Liver (tissue), 9 donors: ENCODE measurements around the gene ERCC3. TPM values are rescaled to one million over a fixed set of nuclear protein-coding genes. Genes with fewer than 3 reads are reported as not detected.

Source experiments
- DNase-seq: peaks from one replicate; pipeline ENCODE4 v3.0.0-alpha.2; 2017; ENCODE audit warnings: low spot score
- H3K27ac ChIP-seq, 2 donors: one replicate each; pipeline ENCODE4 v1.7.0; 2013; ENCODE audit warnings: inconsistent platforms in 2 of 2, low read length in 2 of 2, control low read depth in 1 of 2, low read depth in 1 of 2, mild to moderate bottlenecking in 1 of 2
- H3K27me3 ChIP-seq, 4 donors: one replicate each; pipeline versions ENCODE4 v1.6.1 to v1.7.0; 2013; ENCODE audit warnings: low read length in 3 of 4, inconsistent platforms in 1 of 4, mild to moderate bottlenecking in 1 of 4, moderate library complexity in 1 of 4; ENCODE audit not compliant: control insufficient read depth in 4 of 4, insufficient read depth in 4 of 4
- H3K36me3 ChIP-seq, 4 donors: one replicate each; pipeline versions ENCODE4 v1.6.1 to v1.7.0; 2013; ENCODE audit warnings: low read length in 3 of 4, mild to moderate bottlenecking in 3 of 4, low read depth in 1 of 4, moderate library complexity in 1 of 4; ENCODE audit not compliant: control insufficient read depth in 4 of 4, insufficient read depth in 3 of 4
- H3K4me1 ChIP-seq, 4 donors: one replicate each; pipeline versions ENCODE4 v1.6.1 to v1.7.0; 2013; ENCODE audit warnings: low read length in 3 of 4, mild to moderate bottlenecking in 3 of 4, moderate library complexity in 1 of 4; ENCODE audit not compliant: control insufficient read depth in 4 of 4, insufficient read depth in 4 of 4
- H3K4me3 ChIP-seq, 3 donors: one replicate each; pipeline versions ENCODE4 v1.6.1 to v1.7.0; 2013; ENCODE audit warnings: low read length in 3 of 3, control low read depth in 1 of 3, low read depth in 1 of 3, mild to moderate bottlenecking in 1 of 3
- H3K9ac ChIP-seq, 2 donors: one replicate each; pipeline ENCODE4 v1.7.0; 2013; ENCODE audit warnings: low read length in 2 of 2, mild to moderate bottlenecking in 2 of 2, moderate library complexity in 2 of 2, control low read depth in 1 of 2, low read depth in 1 of 2
- H3K9me3 ChIP-seq, 4 donors: one replicate each; pipeline versions ENCODE4 v1.6.1 to v1.7.0; 2013; ENCODE audit warnings: low read length in 3 of 4; ENCODE audit not compliant: control insufficient read depth in 4 of 4
- ATF3 ChIP-seq: IDR thresholded peaks from 2 replicates; pipeline ENCODE4 v1.6.1; 2016; ENCODE audit warnings: antibody characterized with exemption
- CTCF ChIP-seq: fragments of 150-350 bp; IDR thresholded peaks from 2 replicates; pipeline ENCODE4 v1.5.1; 2017; ENCODE audit warnings: improper control_type of control experiment, low read depth, low read length; ENCODE audit not compliant: missing input control
- EGR1 ChIP-seq, 2 donors: IDR thresholded peaks; 2 replicates each; pipeline ENCODE4 v1.6.1; 2016 to 2018; ENCODE audit warnings: antibody characterized with exemption in 2 of 2, low read depth in 2 of 2
- FOXA1 ChIP-seq: IDR thresholded peaks from 2 replicates; pipeline ENCODE4 v1.6.1; 2016; ENCODE audit warnings: antibody characterized with exemption
- FOXA2 ChIP-seq: IDR thresholded peaks from 2 replicates; pipeline ENCODE4 v1.6.1; 2016; ENCODE audit warnings: antibody characterized with exemption
- GABPA ChIP-seq, 2 donors: IDR thresholded peaks in 1 of 2; conservative IDR thresholded peaks in 1 of 2; 2 replicates each; pipeline ENCODE4 v1.6.1; 2016; ENCODE audit warnings: antibody characterized with exemption in 2 of 2, mild to moderate bottlenecking in 1 of 2, moderate library complexity in 1 of 2
- HNF4A ChIP-seq, 2 donors: conservative IDR thresholded peaks; 2 replicates each; pipeline ENCODE4 v1.6.1; 2016; ENCODE audit warnings: antibody characterized with exemption in 2 of 2, mild to moderate bottlenecking in 2 of 2
- HNF4G ChIP-seq: IDR thresholded peaks from 2 replicates; pipeline ENCODE4 v1.6.1; 2016; ENCODE audit warnings: antibody characterized with exemption
- JUND ChIP-seq, 2 donors: IDR thresholded peaks; 2 replicates each; pipeline ENCODE4 v1.6.1; 2016; ENCODE audit warnings: antibody characterized with exemption in 2 of 2
- NR2F2 ChIP-seq: IDR thresholded peaks from 2 replicates; pipeline ENCODE4 v1.6.1; 2016; ENCODE audit warnings: antibody characterized with exemption
- RAD21 ChIP-seq, 2 donors: IDR thresholded peaks; 2 replicates each; pipeline ENCODE4 v1.6.1; 2016; ENCODE audit warnings: antibody characterized with exemption in 2 of 2, mild to moderate bottlenecking in 2 of 2
- REST ChIP-seq: IDR thresholded peaks from 2 replicates; pipeline ENCODE4 v1.6.1; 2016; ENCODE audit warnings: antibody characterized with exemption, mild to moderate bottlenecking
- RXRA ChIP-seq, 2 donors: IDR thresholded peaks; 2 replicates each; pipeline ENCODE4 v1.6.1; 2017 to 2018; ENCODE audit warnings: antibody characterized with exemption in 2 of 2, mild to moderate bottlenecking in 1 of 2
- SP1 ChIP-seq: IDR thresholded peaks from 2 replicates; pipeline ENCODE4 v1.6.1; 2018; ENCODE audit warnings: antibody characterized with exemption, mild to moderate bottlenecking
- TAF1 ChIP-seq: conservative IDR thresholded peaks from 2 replicates; pipeline ENCODE4 v1.6.1; 2016; ENCODE audit warnings: antibody characterized with exemption, mild to moderate bottlenecking
- YY1 ChIP-seq: IDR thresholded peaks from 2 replicates; pipeline ENCODE4 v1.6.1; 2016; ENCODE audit warnings: antibody characterized with exemption, mild to moderate bottlenecking
- ZBTB33 ChIP-seq: IDR thresholded peaks from 2 replicates; pipeline ENCODE4 v1.6.1; 2016; ENCODE audit warnings: antibody characterized with exemption
- WGBS: extraction: QIAGEN DNeasy Blood & Tissue Kit; methylation state at CpG from one replicate; pipeline ENCODE4 v1.1.7; 2013; 5-methylcytosine and 5-hydroxymethylcytosine counted together
- polyA plus RNA-seq, 2 donors: library from polyadenylated mRNA; stranded (reverse) in 1 of 2; unstranded in 1 of 2; fragments of 200-250 nt in 1 of 2; fragments of >200 nt in 1 of 2; fragmentation: Nextera tagmentation in 1 of 2; extraction: Ambion mirVana in 1 of 2; gene quantifications; one replicate each; pipeline versions ENCODE4 v1.2.1 to v1.2.3, GENCODE V29; 2013 to 2015
- total RNA-seq, 2 donors: library from RNA; depleted of rRNA; stranded (reverse); fragments of >200 nt; gene quantifications; one replicate each; pipeline ENCODE4 v1.2.3, GENCODE V29; 2014
- donor health status: healthy.
- donor health status: healthy.
- donor health status: healthy.
- donor health status: healthy.
- donor health status: healthy.

ERCC3 gene
- total and polyA plus RNA-seq, 4 donors = 12.4 to 38.3 (median 17.4) TPM

- Histone ChIP-seq H3K4me3 (no peak overlapping the region), H3K9ac (no peak overlapping the region), H3K36me3 (peaks cover 2 to 60% (median 48%) of the 10 kb centered on the region in 4 donors), H3K4me1 (peaks cover 0 to 2% (median 0%) of the 10 kb centered on the region in 4 donors), H3K27ac (no peak overlapping the region), H3K9me3 (no peaks in the 10 kb centered on the region), H3K27me3 (no peaks in the 10 kb centered on the region)
- no peak for DNase-seq
- TF ChIP-seq JUND (IDR thresholded peaks at IDR 0.05) = no peak
- no peak for TF ChIP-seq GABPA (IDR thresholded peaks at IDR 0.05 in 1 of 2, conservative IDR thresholded peaks at IDR 0.05 in 1 of 2)
- TF ChIP-seq EGR1 (IDR thresholded peaks at IDR 0.05; ENCODE audit: low read depth in 2 of 2) = no peak
- TF ChIP-seq ZBTB33 = no peak
- no peak for TF ChIP-seq HNF4A (conservative IDR thresholded peaks at IDR 0.05)
- no peak for TF ChIP-seq FOXA2
- TF ChIP-seq TAF1 = no peak
- TF ChIP-seq ATF3 = no peak
- TF ChIP-seq FOXA1 = no peak
- no peak for TF ChIP-seq YY1
- no peak for TF ChIP-seq CTCF
- no peak for TF ChIP-seq NR2F2
- TF ChIP-seq RXRA (IDR thresholded peaks at IDR 0.05) = no peak
- TF ChIP-seq REST = no peak
- no peak for TF ChIP-seq SP1
- no peak for TF ChIP-seq RAD21 (IDR thresholded peaks at IDR 0.05)
- TF ChIP-seq HNF4G = no peak
- WGBS = 100% methylated on average over 1 of the region's 1 CpG
Observed at GRCh38 chr2:127320067-127320466, 26.1 kb upstream of the ERCC3 start.
